Common myeloid progenitor, CD34-positive (primary cell): ENCODE measurements around the gene BCL7B.
"Not testable (repeated sequence)": the region's sequence is repeated elsewhere in the genome, so short reads cannot be mapped to it uniquely, and the experiment has no call there.

Experiments used
- CTCF ChIA-PET: fragments of 350-600 bp; sonication (Branson Sonifier 250); formaldehyde crosslinking; loops from one replicate; lab custom pipeline; 2021; ENCODE audit warnings: antibody characterized with exemption; lab: Charles Lee
- POLR2A ChIA-PET: fragments of 350-600 bp; sonication (Branson Sonifier 250); formaldehyde crosslinking; loops from one replicate; lab custom pipeline; 2021; ENCODE audit warnings: antibody characterized with exemption; lab: Charles Lee
- DNase-seq, 3 donors: peaks; one replicate each; pipeline versions ENCODE4 v3.0.0 to v3.0.0-alpha.2; 2013
- H3K27ac ChIP-seq, 2 experiments: 1 replicate in 1 of 2; 2 replicates in 1 of 2; pipeline ENCODE4 v1.7.0; 2013; ENCODE audit warnings: inconsistent platforms in 2 of 2, low read length in 2 of 2, mild to moderate bottlenecking in 2 of 2, low read depth in 1 of 2, moderate library complexity in 1 of 2; ENCODE audit not compliant: severe bottlenecking in 2 of 2, insufficient read depth in 1 of 2, poor library complexity in 1 of 2
- H3K27me3 ChIP-seq, 5 experiments: replicated peaks in 2 of 5; 1 replicate in 3 of 5; 2 replicates in 2 of 5; pipeline versions ENCODE4 v1.6.1 to v1.7.0; 2013; ENCODE audit warnings: low read length in 4 of 5, mild to moderate bottlenecking in 2 of 5, moderate library complexity in 2 of 5, inconsistent platforms in 1 of 5; ENCODE audit not compliant: insufficient read depth in 5 of 5, control insufficient read depth in 4 of 5
- H3K36me3 ChIP-seq, 4 experiments: 1 replicate in 2 of 4; 2 replicates in 2 of 4; pipeline versions ENCODE4 v1.6.1 to v1.7.0; 2013; ENCODE audit warnings: low read length in 3 of 4, control low read depth in 1 of 4, mild to moderate bottlenecking in 1 of 4; ENCODE audit not compliant: control insufficient read depth in 4 of 4, insufficient read depth in 4 of 4
- H3K4me1 ChIP-seq, 4 experiments: 1 replicate in 3 of 4; 2 replicates in 1 of 4; pipeline versions ENCODE4 v1.6.1 to v1.7.1; 2013; ENCODE audit warnings: low read length in 3 of 4, mild to moderate bottlenecking in 3 of 4, control low read depth in 1 of 4, inconsistent platforms in 1 of 4, moderate library complexity in 1 of 4; ENCODE audit not compliant: control insufficient read depth in 4 of 4, insufficient read depth in 4 of 4; ENCODE audit errors: control extremely low read depth in 1 of 4
- H3K4me3 ChIP-seq, 7 experiments: 1 replicate in 4 of 7; 2 replicates in 3 of 7; pipeline versions ENCODE4 v1.5.1 to v1.7.0; 2013; ENCODE audit warnings: mild to moderate bottlenecking in 7 of 7, low read length in 6 of 7, moderate library complexity in 6 of 7, inconsistent platforms in 2 of 7, low read depth in 2 of 7, control low read depth in 1 of 7; ENCODE audit not compliant: insufficient read depth in 4 of 7, control insufficient read depth in 1 of 7; ENCODE audit errors: extremely low read depth in 1 of 7
- H3K9me3 ChIP-seq, 5 experiments: 1 replicate in 4 of 5; 2 replicates in 1 of 5; pipeline versions ENCODE4 v1.6.1 to v1.7.1; 2013; ENCODE audit warnings: low read length in 4 of 5, mild to moderate bottlenecking in 2 of 5, inconsistent platforms in 1 of 5, low read depth in 1 of 5, moderate library complexity in 1 of 5; ENCODE audit not compliant: control insufficient read depth in 4 of 5, insufficient read depth in 2 of 5; ENCODE audit errors: control extremely low read depth in 1 of 5
- WGBS: methylation state at CpG from one replicate; pipeline ENCODE4 v1.1.5; 2013; ENCODE audit not compliant: insufficient coverage; 5-methylcytosine and 5-hydroxymethylcytosine counted together

Gene BCL7B

GRCh38 chr7:73550093-73550492 is 7.4 kb downstream of the BCL7B start:
- H3K27ac ChIP-seq, H3K4me3 ChIP-seq, H3K9me3 ChIP-seq, H3K27me3 ChIP-seq, DNase-seq, POLR2A ChIA-PET, H3K4me1 ChIP-seq: not testable (repeated sequence)
- 100% methylated on average over 5 of the region's 5 CpGs for WGBS
- CTCF ChIA-PET = interaction anchor here (0.5 to 1.5 kb wide), 4 partner anchors 10 to 181 kb away, joined by 3 read pairs; no protein-coding TSS in a partner anchor
- H3K36me3 ChIP-seq = peaks cover 13 to 62% (median 31%) of the 10 kb centered on the region in 4 experiments

GRCh38 chr7:73549176-73549575 is 8.3 kb downstream of the BCL7B start:
- POLR2A ChIA-PET = no interaction called here
- no peak for DNase-seq
- Histone ChIP-seq H3K4me3 (no peak overlapping the region), H3K27ac (no peak overlapping the region), H3K27me3 (no peaks in the 10 kb centered on the region), H3K4me1 (no peaks in the 10 kb centered on the region), H3K36me3 (peaks cover 16 to 60% (median 27%) of the 10 kb centered on the region in 4 experiments), H3K9me3 (no peaks in the 10 kb centered on the region)
- CTCF ChIA-PET = interaction anchor here (1.1 to 1.5 kb wide), 2 partner anchors 9 to 26 kb away, joined by 3 read pairs; no protein-coding TSS in a partner anchor
- WGBS = no CpG with 5 or more reads among the region's 4 CpGs

GRCh38 chr7:73547841-73548240 is 9.6 kb downstream of the BCL7B start:
- no peak for DNase-seq
- Histone ChIP-seq H3K36me3 (peaks cover 21 to 63% (median 25%) of the 10 kb centered on the region in 4 experiments), H3K9me3 (no peaks in the 10 kb centered on the region), H3K4me1 (no peaks in the 10 kb centered on the region), H3K27me3 (no peaks in the 10 kb centered on the region), H3K4me3 (no peak overlapping the region), H3K27ac (no peak overlapping the region)
- CTCF ChIA-PET = interaction anchor here (0.8 to 2.1 kb wide), 3 partner anchors 9 to 181 kb away, joined by 3 to 10 read pairs (median 3); no protein-coding TSS in a partner anchor
- 92% methylated on average over 8 of the region's 9 CpGs for WGBS
- POLR2A ChIA-PET = no interaction called here

- Histone ChIP-seq H3K27ac (no peak overlapping the region), H3K36me3 (peaks cover 22 to 64% (median 33%) of the 10 kb centered on the region in 4 experiments), H3K4me3 (no peak overlapping the region), H3K9me3 (no peaks in the 10 kb centered on the region), H3K4me1 (no peaks in the 10 kb centered on the region), H3K27me3 (no peaks in the 10 kb centered on the region)
- WGBS = 100% methylated on average over 2 of the region's 2 CpGs
- ChIA-PET POLR2A (no interaction called here), CTCF (no interaction called here)
- no peak for DNase-seq
These were observed 12.8 kb downstream of the BCL7B start for GRCh38 chr7:73544678-73545077.

DNA sequence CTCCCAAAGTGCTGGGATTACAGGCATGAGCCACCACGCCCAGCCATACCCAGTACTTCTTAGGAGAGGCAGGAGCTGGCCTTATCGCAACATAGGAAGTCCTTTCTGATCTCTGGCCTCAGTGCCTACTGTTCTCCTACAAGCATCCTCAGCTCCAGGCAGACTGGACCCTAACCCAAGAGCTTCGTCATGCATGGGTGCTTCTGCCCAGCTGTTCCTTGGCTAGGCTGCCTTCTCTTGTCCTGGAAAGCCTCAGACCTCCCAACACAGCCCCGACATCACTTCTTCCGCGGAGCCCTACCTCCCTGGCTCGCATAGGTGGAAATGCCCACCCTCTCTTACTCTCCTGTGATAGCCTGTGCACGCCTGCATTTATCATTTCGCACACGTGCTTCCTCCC is 15.8 kb downstream of the BCL7B start:
- Histone ChIP-seq H3K36me3 (peaks cover 20 to 69% (median 48%) of the 10 kb centered on the region in 4 experiments), H3K27ac (no peak overlapping the region), H3K27me3 (no peaks in the 10 kb centered on the region), H3K4me1 (no peaks in the 10 kb centered on the region), H3K9me3 (no peaks in the 10 kb centered on the region), H3K4me3 (no peak overlapping the region)
- POLR2A ChIA-PET = no interaction called here
- no peak for DNase-seq
- CTCF ChIA-PET = interaction anchor here (2.1 kb wide), 1 partner anchor 14 kb away, joined by 4 read pairs; no protein-coding TSS in a partner anchor
- WGBS = 99% methylated on average over 9 of the region's 10 CpGs

DNA sequence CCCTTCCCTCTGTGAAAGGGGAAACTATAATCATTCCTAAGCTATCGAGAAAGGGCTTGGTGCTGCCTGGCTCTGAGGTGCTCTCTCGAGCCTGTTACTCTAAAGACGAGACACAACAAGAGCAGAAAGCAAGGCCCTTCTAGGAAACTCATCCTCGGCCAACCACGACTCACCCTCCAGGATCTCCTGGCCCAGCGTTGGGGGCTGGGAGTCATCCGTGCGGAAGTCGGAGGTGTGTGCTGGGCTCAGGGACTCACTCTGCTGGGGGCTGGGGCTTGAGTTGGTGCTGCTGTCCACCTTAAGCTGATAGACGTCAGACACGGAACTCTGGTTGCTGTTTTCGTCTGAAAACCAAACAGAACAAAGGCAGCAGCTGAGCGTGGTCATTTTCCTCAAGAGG is 17.8 kb downstream of the BCL7B start:
- Histone ChIP-seq H3K27ac (no peak overlapping the region), H3K4me1 (no peaks in the 10 kb centered on the region), H3K4me3 (no peak overlapping the region), H3K27me3 (no peaks in the 10 kb centered on the region), H3K36me3 (peaks cover 22 to 81% (median 60%) of the 10 kb centered on the region in 4 experiments), H3K9me3 (no peaks in the 10 kb centered on the region)
- no peak for DNase-seq
- ChIA-PET CTCF (interaction anchor here (0.9 to 1.1 kb wide), 3 partner anchors 10 to 17 kb away, joined by 3 read pairs; no protein-coding TSS in a partner anchor), POLR2A (no interaction called here)
- WGBS = 96% methylated on average over 13 of the region's 13 CpGs

GRCh38 chr7:73538510-73538909 is 19.0 kb downstream of the BCL7B start:
- H3K27ac ChIP-seq, H3K27me3 ChIP-seq, H3K4me1 ChIP-seq, H3K4me3 ChIP-seq, POLR2A ChIA-PET, DNase-seq, H3K9me3 ChIP-seq: not testable (repeated sequence)
- H3K36me3 ChIP-seq = peaks cover 17 to 76% (median 60%) of the 10 kb centered on the region in 4 experiments
- WGBS = 100% methylated on average over 1 of the region's 2 CpGs
- CTCF ChIA-PET = interaction anchor here (1.3 kb wide), 1 partner anchor 11 kb away, joined by 3 read pairs; no protein-coding TSS in a partner anchor
